GM20431 (cell line): ENCODE measurements around the gene C11orf98.
"Not testable (repeated sequence)": the region's sequence is repeated elsewhere in the genome, so short reads cannot be mapped to it uniquely, and the experiment has no call there.

Experiments used
- in situ Hi-C: fragments of 300-500 bp; cut with MseI, MboI; formaldehyde crosslinking; loops from one replicate; pipeline ENCODE4 v1.15.0; 2020; ENCODE audit warnings: low sequenced_read_pairs; ENCODE audit not compliant: unreplicated experiment

The C11orf98 gene

GRCh38 chr11:62687508-62688396 is 22.7 kb upstream of the C11orf98 start:
- in situ Hi-C loops: no loop called here

DNA sequence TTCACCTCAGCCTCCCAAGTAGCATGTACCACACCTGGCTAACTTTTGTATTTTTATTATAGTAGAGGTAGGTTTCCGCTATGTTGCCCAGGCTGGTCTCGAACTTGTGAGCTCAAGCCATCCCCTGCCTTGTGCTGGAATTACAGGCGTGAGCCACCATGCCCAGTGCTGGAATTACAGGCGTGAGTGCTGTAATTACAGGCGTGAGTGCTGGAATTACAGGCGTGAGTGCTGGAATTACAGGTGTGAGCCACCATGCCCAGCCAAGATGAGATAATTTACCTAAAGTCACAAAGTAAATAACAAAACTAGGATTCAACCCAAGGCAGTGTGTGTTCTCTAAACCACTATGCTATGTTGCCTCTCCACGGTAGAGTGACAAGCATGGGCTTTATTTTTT is 17.5 kb upstream of the C11orf98 start:
- in situ Hi-C loops: no loop called here

DNA sequence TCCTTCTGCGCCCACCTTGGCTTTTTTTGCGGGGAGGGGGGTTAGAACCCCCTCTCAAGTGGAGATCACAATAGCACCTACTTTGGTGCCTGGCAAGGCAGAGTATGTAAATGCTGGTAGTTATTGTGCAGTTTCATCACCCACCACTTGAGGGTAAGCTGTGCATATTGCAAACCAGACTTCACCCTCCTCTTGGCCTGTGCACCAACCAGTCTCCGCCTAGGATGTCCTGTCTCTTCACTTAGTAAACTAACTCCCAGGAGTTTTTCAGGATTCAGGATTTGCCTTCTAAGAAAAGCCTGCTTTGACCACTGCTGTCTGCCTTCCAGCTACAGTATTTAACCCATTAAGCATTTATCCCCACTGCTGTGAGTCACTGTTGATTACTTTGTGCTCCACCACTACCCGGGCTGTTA is 15.8 kb upstream of the C11orf98 start:
- in situ Hi-C loops: no loop called here

GRCh38 chr11:62678770-62679696 is 14.0 kb upstream of the C11orf98 start, which contains the start of gene UBXN1:
Gene UBXN1, minus strand, starts transcription at chr11:62679073. Its CDS starts 150 bp downstream, at chr11:62678923.
- in situ Hi-C loops: no loop called here

DNA sequence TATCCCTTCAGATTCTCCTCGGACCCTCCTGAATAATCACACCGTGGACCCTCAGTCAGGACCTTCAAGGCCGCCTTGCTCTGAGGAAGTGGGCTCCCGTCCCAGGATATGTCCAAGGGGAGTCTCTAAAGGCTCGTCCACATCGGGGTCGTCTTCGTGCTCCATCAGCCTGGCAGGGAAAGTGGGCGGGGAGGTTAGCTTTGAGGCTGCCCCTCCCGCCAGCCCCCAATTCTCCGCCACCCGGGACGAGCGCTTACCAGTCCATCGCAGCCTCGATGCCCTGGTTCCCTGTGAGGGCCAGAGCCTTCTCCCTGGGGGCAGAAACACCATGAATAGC is 13.4 kb upstream of the C11orf98 start:
- in situ Hi-C loops: no loop called here

DNA sequence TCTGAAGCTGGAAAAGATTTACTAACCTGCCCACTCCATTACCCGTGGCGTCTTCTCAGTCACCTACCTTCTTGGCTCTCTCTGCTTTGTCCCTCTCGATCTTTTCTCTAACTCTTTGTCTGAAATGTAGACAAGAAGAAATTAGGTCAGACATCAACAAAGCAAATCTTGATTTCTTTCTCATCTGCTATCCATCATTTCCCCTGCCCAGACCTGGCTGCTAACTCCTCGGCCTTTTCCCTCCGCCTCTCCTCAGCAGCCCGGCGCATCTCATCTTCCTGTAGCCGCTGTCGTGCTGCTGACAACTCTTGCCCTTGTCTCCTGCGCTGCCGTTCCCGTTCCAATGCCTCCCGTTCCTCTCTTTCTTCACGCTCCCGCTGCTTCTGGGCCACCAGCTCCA is 12.7 kb upstream of the C11orf98 start:
- in situ Hi-C loops: no loop called here

DNA sequence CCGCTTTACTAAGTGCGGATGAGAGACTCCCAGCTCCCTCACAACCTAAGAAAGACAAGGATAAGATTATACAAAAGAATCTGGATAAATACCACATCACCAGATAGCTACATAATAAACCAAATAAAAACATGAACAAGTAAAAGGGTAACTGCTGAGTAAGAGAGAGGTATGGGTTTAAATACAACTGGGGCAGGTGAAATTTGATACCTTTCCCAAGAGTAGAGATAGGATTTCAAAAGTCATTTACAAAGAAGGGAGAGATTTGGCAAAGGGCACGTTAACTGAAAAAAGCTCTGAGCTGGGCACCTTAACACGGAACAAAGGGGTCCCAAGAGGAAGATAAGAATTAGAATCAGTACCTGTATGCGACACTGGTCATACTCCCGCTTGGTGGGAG is 12.1 kb upstream of the C11orf98 start:
- in situ Hi-C loops: no loop called here

- in situ Hi-C loops: no loop called here
Observed at GRCh38 chr11:62676698-62677097, 11.7 kb upstream of the C11orf98 start.

- in situ Hi-C loops: not testable (repeated sequence)
Observed at GRCh38 chr11:62675415-62675814, 10.4 kb upstream of the C11orf98 start.

- in situ Hi-C loops: no loop called here
Observed at GRCh38 chr11:62673196-62673525, 8.2 kb upstream of the C11orf98 start.

DNA sequence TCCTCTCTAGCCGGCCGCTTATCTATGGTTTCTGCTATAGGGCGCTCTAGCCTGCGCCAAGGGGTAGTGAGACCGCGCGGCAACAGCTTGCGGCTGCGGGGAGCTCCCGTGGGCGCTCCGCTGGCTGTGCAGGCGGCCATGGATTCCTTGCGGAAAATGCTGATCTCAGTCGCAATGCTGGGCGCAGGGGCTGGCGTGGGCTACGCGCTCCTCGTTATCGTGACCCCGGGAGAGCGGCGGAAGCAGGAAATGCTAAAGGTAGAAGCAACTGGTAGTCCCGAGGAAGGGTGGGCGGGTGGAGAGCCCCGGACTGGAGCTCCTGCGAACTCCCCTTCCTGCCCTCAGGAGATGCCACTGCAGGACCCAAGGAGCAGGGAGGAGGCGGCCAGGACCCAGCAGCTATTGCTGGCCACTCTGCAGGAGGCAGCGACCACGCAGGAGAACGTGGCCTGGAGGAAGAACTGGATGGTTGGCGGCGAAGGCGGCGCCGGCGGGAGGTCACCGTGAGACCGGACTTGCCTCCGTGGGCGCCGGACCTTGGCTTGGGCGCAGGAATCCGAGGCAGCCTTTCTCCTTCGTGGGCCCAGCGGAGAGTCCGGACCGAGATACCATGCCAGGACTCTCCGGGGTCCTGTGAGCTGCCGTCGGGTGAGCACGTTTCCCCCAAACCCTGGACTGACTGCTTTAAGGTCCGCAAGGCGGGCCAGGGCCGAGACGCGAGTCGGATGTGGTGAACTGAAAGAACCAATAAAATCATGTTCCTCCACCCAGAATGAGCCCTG is 6.8 kb upstream of the C11orf98 start, which contains the start of the genes LBHD1 and UQCC3:
Gene LBHD1, minus strand, starts transcription at position 660 of the 782 bp plus-strand sequence. CDS start 2,236 bp downstream, outside the sequence.
Gene UQCC3, plus strand, starts transcription at position 66 of the 782 bp plus-strand sequence. Its CDS starts 73 bp downstream, at position 139.
- in situ Hi-C loops: no loop called here

GRCh38 chr11:62671236-62671607 is 6.2 kb upstream of the C11orf98 start:
- in situ Hi-C loops: no loop called here

DNA sequence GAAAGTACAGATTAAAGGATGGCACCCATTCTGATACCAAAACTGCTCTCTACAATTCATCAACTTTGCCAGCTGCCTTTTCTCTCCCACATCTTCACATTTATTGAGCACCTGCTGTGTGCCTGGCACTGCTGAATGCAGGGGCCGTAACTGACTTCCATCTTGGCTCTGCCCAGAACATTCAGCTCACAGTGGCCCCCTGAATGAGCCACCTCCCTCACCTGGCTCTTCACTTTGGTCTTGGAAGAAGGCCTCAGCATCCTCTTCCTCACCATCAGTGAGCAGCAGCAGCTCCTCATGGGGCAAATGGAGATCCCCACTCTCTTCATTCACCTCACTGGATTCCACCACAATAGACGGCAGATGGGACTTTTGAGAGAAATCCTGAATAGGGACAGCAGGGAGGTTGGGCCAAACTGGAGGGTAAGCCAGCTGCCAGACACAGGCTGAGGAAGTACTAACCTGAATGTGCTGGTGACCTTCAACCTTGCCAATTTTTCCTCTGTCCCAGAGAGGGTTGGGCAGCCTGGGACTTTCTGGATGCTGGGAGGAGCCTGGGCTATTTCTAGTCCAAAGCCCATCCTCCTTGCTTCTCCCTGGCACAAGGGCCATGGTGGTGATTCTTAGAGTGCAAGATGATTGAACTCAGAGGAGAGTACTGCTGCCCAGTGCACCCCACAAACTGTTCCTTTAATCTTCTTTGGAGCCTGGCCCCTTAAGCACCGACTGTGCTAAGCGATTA is 4.6 kb upstream of the C11orf98 start:
- in situ Hi-C loops: no loop called here

GRCh38 chr11:62667460-62667859 is 2.5 kb upstream of the C11orf98 start:
- in situ Hi-C loops: no loop called here

DNA sequence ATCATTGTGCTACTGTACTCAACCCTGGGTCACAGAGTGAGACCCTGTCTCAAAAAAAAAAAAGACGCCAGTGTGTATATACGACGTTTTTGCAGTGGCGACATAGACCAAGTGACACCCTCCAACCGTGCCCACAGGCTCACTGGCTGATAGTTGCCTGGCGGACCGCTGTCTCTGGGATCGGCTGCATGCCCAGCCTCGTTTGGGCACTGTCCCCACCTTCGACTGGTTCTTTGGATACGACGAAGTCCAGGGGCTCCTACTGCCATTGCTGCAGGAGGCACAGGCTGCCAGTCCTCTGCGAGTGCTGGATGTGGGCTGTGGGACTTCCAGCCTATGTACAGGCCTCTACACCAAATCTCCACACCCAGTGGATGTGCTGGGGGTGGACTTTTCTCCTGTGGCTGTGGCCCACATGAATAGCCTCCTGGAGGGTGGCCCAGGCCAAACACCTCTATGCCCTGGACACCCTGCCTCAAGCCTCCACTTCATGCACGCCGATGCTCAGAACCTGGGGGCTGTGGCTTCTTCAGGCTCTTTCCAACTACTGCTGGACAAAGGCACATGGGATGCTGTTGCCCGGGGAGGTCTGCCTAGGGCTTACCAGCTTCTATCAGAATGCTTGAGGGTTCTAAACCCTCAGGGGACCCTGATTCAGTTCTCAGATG is 1.4 kb upstream of the C11orf98 start:
- in situ Hi-C loops: no loop called here

DNA sequence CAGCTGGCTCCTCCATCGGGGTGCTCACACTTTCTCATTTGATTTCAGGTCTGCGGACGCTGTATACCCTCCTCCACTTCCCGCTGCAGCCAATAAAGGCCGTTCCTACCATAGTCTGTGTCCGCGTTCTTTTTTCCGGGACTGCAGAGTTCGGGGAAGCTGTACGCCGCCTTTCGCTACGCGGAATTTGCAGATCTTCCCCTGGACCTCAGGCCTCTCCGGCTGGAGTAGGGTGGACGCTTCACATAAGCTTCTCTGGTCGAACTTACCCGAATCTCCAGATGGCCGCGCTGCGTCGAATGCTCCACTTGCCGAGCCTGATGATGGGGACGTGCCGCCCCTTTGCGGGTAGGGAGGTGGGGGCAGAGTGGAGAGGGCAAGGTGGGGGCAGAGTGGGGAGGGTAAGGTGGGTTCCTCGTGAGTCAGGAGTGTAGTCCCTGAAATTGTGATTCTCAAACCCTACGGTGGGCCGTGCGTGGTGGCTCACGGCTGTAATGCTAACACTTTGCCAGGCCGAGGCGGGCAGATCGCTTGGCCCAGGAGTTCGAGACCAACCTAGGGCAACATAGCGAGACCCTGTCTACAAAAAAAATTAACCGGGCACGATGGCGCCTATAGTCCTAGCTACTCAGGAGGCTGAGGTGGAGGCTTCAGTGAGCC is 719 bp upstream of the C11orf98 start:
- in situ Hi-C loops: no loop called here

DNA sequence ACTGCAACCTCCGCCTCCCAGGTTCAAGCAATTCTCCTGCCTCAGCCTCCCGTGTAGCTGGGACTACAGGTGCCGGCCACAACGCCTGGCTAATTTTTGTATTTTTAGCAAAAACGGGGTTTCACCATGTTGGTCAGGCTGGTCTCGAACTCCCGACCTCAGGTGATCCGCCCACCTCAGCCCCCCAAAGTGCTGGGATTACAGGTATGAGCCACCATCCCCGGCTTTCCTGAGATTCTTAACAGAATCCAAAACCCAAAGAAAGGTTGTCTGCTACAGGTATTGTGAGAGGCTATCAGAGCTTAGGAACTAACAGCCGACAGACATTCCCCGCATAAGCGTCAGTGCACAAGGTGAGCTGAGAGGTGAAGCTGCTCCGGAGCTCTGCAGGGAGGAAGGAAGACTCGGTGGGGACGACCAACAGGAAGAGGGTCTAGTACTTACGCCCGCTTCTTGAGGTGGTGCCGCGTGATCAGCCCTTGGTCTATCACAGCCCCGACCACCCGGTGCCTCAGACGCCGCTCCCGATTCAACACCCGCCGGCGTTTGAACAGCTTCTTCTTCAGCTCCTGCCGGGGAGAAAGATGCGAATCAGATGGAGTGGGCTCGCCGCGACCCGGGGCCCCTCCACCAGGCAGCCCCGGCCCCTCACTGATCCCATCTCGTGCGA is 470 bp downstream of the C11orf98 start:
- in situ Hi-C loops: no loop called here
